Caco-2 (cell line): Measurements from ENCODE around the gene BTBD16. TPM values are rescaled to one million over a fixed set of nuclear protein-coding genes. Genes with fewer than 3 reads are reported as not detected.

ENCODE experiments used
- BruUV-seq: library from RNA; stranded (reverse); fragments of 400-500 nt; replicated peaks from 2 replicates; lab custom pipeline; 2021; lab: Mats Ljungman, UMichigan
- CTCF ChIA-PET: fragments of 300-600 bp; sonication (Branson Sonifier 250); formaldehyde crosslinking; loops from one replicate; lab custom pipeline; 2022; ENCODE audit warnings: antibody characterized with exemption; lab: Charles Lee
- POLR2A ChIA-PET: fragments of 300-600 bp; sonication (Branson Sonifier 250); formaldehyde crosslinking; loops from one replicate; lab custom pipeline; 2022; ENCODE audit warnings: antibody characterized with exemption; lab: Charles Lee
- DNase-seq, 2 experiments: peaks; one replicate each; pipeline versions ENCODE4 v3.0.0 to v3.0.0-alpha.2; 2020 to 2022
- H3K27me3 ChIP-seq: replicated peaks from 2 replicates; pipeline ENCODE4 v1.6.0; 2011; ENCODE audit warnings: low read length; ENCODE audit not compliant: control insufficient read depth, insufficient read depth
- H3K36me3 ChIP-seq: 2 replicates; pipeline ENCODE4 v1.5.1; 2011; ENCODE audit warnings: low read length; ENCODE audit not compliant: control insufficient read depth, insufficient read depth
- H3K4me1 ChIP-seq: fragments of 250-450 bp; sonication (Bioruptor Pico); 2 replicates; pipeline ENCODE4 v1.5.1; 2020; ENCODE audit warnings: mild to moderate bottlenecking
- H3K4me3 ChIP-seq: 2 replicates; pipeline ENCODE4 v1.5.1; 2011; ENCODE audit warnings: low read depth, mild to moderate bottlenecking, control low read depth, low read length
- H3K9me3 ChIP-seq: fragments of 250-450 bp; sonication (Bioruptor Pico); 2 replicates; pipeline ENCODE4 v1.5.1; 2020; ENCODE audit warnings: mild to moderate bottlenecking, moderate library complexity
- H3K27ac Mint-ChIP-seq: one replicate; pipeline ENCODE4 v1.8.0; 2022; ENCODE audit warnings: mixed read lengths; ENCODE audit not compliant: unreplicated experiment
- H3K27me3 Mint-ChIP-seq: one replicate; pipeline ENCODE4 v1.8.0; 2022; ENCODE audit warnings: mixed read lengths; ENCODE audit not compliant: insufficient read depth, unreplicated experiment
- H3K36me3 Mint-ChIP-seq: one replicate; pipeline ENCODE4 v1.8.0; 2022; ENCODE audit warnings: mild to moderate bottlenecking, mixed read lengths; ENCODE audit not compliant: insufficient read depth, unreplicated experiment
- H3K4me1 Mint-ChIP-seq: one replicate; pipeline ENCODE4 v1.8.0; 2022; ENCODE audit warnings: low read depth, mixed read lengths; ENCODE audit not compliant: unreplicated experiment
- H3K4me3 Mint-ChIP-seq: one replicate; pipeline ENCODE4 v1.8.0; 2022; ENCODE audit warnings: mild to moderate bottlenecking, moderate library complexity, mixed read lengths; ENCODE audit not compliant: unreplicated experiment
- H3K9me3 Mint-ChIP-seq: one replicate; pipeline ENCODE4 v1.8.0; 2022; ENCODE audit warnings: mixed read lengths; ENCODE audit not compliant: unreplicated experiment
- CTCF ChIP-seq, 2 experiments: fragments of 200-600 bp in 1 of 2; IDR thresholded peaks; 1 replicate in 1 of 2; 2 replicates in 1 of 2; pipeline versions ENCODE4 v1.5.1 to v1.8.0; 2011 to 2022; ENCODE audit warnings: antibody characterized with exemption in 1 of 2, control low read depth in 1 of 2, inconsistent platforms in 1 of 2, low read depth in 1 of 2, low read length in 1 of 2, mild to moderate bottlenecking in 1 of 2, moderate library complexity in 1 of 2; ENCODE audit not compliant: insufficient read depth in 1 of 2, severe bottlenecking in 1 of 2, unreplicated experiment in 1 of 2
- intact Hi-C: fragments of 100-400 bp; cut with micrococcal nuclease; formaldehyde crosslinking; loops from one replicate; pipeline ENCODE4 v1.10.0; 2022; ENCODE audit not compliant: unreplicated experiment
- total RNA-seq: library from RNA; stranded (reverse); gene quantifications from 2 replicates; pipeline ENCODE4 v1.2.3, GENCODE V29; 2022

The BTBD16 gene
- total RNA-seq, 1 experiment from 2014 or later: not detected

- H3K4me3 ChIP-seq: no peak overlapping the region
- H3K9me3 Mint-ChIP-seq: peaks cover 13% of the 10 kb centered on the region
- no peak overlapping the region for H3K4me3 Mint-ChIP-seq
- ChIA-PET CTCF (no interaction called here), POLR2A (no interaction called here)
- intact Hi-C loops: no loop called here
- H3K36me3 Mint-ChIP-seq: peaks cover 5% of the 10 kb centered on the region
- BruUV-seq: no TSS peak
- H3K36me3 ChIP-seq: no peaks in the 10 kb centered on the region
- H3K27me3 Mint-ChIP-seq: no peaks in the 10 kb centered on the region
- H3K9me3 ChIP-seq: no peaks in the 10 kb centered on the region
- no peak for DNase-seq
- peaks cover 14% of the 10 kb centered on the region for H3K4me1 Mint-ChIP-seq
- no peak for TF ChIP-seq CTCF (IDR thresholded peaks at IDR 0.05; ENCODE audit: insufficient read depth in 1 of 2, low read depth in 1 of 2, low read length in 1 of 2, severe bottlenecking in 1 of 2, unreplicated experiment in 1 of 2)
- no peaks in the 10 kb centered on the region for H3K27me3 ChIP-seq
- peaks cover 15% of the 10 kb centered on the region for H3K4me1 ChIP-seq
- no peak overlapping the region for H3K27ac Mint-ChIP-seq
Measured at GRCh38 chr10:122303271-122304053, 32.4 kb downstream of the BTBD16 start.

- Histone ChIP-seq H3K27me3 (no peaks in the 10 kb centered on the region), H3K36me3 (no peaks in the 10 kb centered on the region), H3K4me3 (no peak overlapping the region), H3K9me3 (no peaks in the 10 kb centered on the region), H3K4me1 (peaks cover 21% of the 10 kb centered on the region)
- no peak for TF ChIP-seq CTCF (IDR thresholded peaks at IDR 0.05; ENCODE audit: insufficient read depth in 1 of 2, low read depth in 1 of 2, low read length in 1 of 2, severe bottlenecking in 1 of 2, unreplicated experiment in 1 of 2)
- no TSS peak for BruUV-seq
- Mint-ChIP-seq H3K27me3 (no peaks in the 10 kb centered on the region), H3K36me3 (peaks cover 5% of the 10 kb centered on the region), H3K9me3 (peaks cover 13% of the 10 kb centered on the region), H3K27ac (no peak overlapping the region), H3K4me1 (peaks cover 21% of the 10 kb centered on the region), H3K4me3 (no peak overlapping the region)
- DNase-seq: no peak
- CTCF ChIA-PET: no interaction called here
- intact Hi-C loops: no loop called here
- POLR2A ChIA-PET: no interaction called here
Measured at GRCh38 chr10:122304054-122304579, 33.0 kb downstream of the BTBD16 start.

- Histone ChIP-seq H3K36me3 (no peaks in the 10 kb centered on the region), H3K9me3 (no peaks in the 10 kb centered on the region), H3K4me1 (peaks cover 39% of the 10 kb centered on the region), H3K4me3 (no peak overlapping the region), H3K27me3 (no peaks in the 10 kb centered on the region)
- BruUV-seq: no TSS peak
- intact Hi-C loops: no loop called here
- Mint-ChIP-seq H3K9me3 (peaks cover 13% of the 10 kb centered on the region), H3K4me1 (peaks cover 24% of the 10 kb centered on the region), H3K36me3 (peaks cover 5% of the 10 kb centered on the region), H3K27ac (no peak overlapping the region), H3K27me3 (no peaks in the 10 kb centered on the region), H3K4me3 (no peak overlapping the region)
- ChIA-PET POLR2A (no interaction called here), CTCF (interaction anchor here (2.0 kb wide), 1 partner anchor 7 kb away, joined by 5 read pairs; no protein-coding TSS in a partner anchor)
- no peak for TF ChIP-seq CTCF (IDR thresholded peaks at IDR 0.05; ENCODE audit: insufficient read depth in 1 of 2, low read depth in 1 of 2, low read length in 1 of 2, severe bottlenecking in 1 of 2, unreplicated experiment in 1 of 2)
- no peak for DNase-seq
Measured at GRCh38 chr10:122306282-122306681, 35.2 kb downstream of the BTBD16 start.
